Activated T-helper 1 cell treated with anti-CD3 and anti-CD28 coated beads, Interleukin-12 subunit alpha, Interleukin-12 subunit beta, Interleukin-2, Interleukin-4 antibody, amounts not matched to agents 30 ng/mL and 10 ng/mL and 1 ng/mL, durations not matched to agents 14 hours and 24 hours and 36 hours (primary cell): ENCODE data around the gene SSUH2. TPM values are rescaled to one million over a fixed set of nuclear protein-coding genes. Genes with fewer than 3 reads are reported as not detected.

ENCODE experiments used
- DNase-seq: peaks from one replicate; pipeline ENCODE4 v3.0.0; 2021; ENCODE audit warnings: low spot score
- H3K27ac Mint-ChIP-seq: one replicate; pipeline ENCODE4 v1.8.0; 2021; ENCODE audit warnings: mild to moderate bottlenecking, mixed read lengths
- H3K27me3 Mint-ChIP-seq: one replicate; pipeline ENCODE4 v1.8.0; 2022; ENCODE audit warnings: mild to moderate bottlenecking, moderate library complexity, mixed read lengths; ENCODE audit not compliant: insufficient read depth
- H3K36me3 Mint-ChIP-seq: one replicate; pipeline ENCODE4 v1.8.0; 2021; ENCODE audit warnings: low read depth, mixed read lengths
- H3K4me1 Mint-ChIP-seq: one replicate; pipeline ENCODE4 v1.8.0; 2021; ENCODE audit warnings: low read depth, mixed read lengths
- H3K4me3 Mint-ChIP-seq: one replicate; pipeline ENCODE4 v1.8.0; 2021; ENCODE audit warnings: mild to moderate bottlenecking, moderate library complexity, mixed read lengths
- H3K9me3 Mint-ChIP-seq: one replicate; pipeline ENCODE4 v1.8.0; 2021; ENCODE audit warnings: mixed read lengths
- intact Hi-C: fragments of 100-400 bp; cut with micrococcal nuclease; formaldehyde crosslinking; loops from one replicate; pipeline ENCODE4 v1.15.1; 2024
- total RNA-seq: library from RNA; stranded (reverse); gene quantifications from 2 replicates; pipeline ENCODE4 v1.2.3, GENCODE V29; 2022

SSUH2 gene
- total RNA-seq, 1 donor from 2014 or later = not detected

- H3K27ac Mint-ChIP-seq = no peak overlapping the region
- H3K4me1 Mint-ChIP-seq = no peaks in the 10 kb centered on the region
- DNase-seq = no peak
- intact Hi-C loops = no loop called here
- H3K36me3 Mint-ChIP-seq = no peaks in the 10 kb centered on the region
- no peak overlapping the region for H3K4me3 Mint-ChIP-seq
- H3K27me3 Mint-ChIP-seq = peaks cover 3% of the 10 kb centered on the region
- H3K9me3 Mint-ChIP-seq = no peaks in the 10 kb centered on the region
Measured at GRCh38 chr3:8668216-8668615, 23.6 kb upstream of the SSUH2 start.

GRCh38 chr3:8667463-8668091, 23.0 kb upstream of the SSUH2 start:
- H3K4me3 Mint-ChIP-seq = no peak overlapping the region
- H3K36me3 Mint-ChIP-seq = no peaks in the 10 kb centered on the region
- H3K4me1 Mint-ChIP-seq = no peaks in the 10 kb centered on the region
- no peak for DNase-seq
- intact Hi-C loops = no loop called here
- H3K9me3 Mint-ChIP-seq = no peaks in the 10 kb centered on the region
- H3K27me3 Mint-ChIP-seq = peaks cover 3% of the 10 kb centered on the region
- H3K27ac Mint-ChIP-seq = no peak overlapping the region

DNA sequence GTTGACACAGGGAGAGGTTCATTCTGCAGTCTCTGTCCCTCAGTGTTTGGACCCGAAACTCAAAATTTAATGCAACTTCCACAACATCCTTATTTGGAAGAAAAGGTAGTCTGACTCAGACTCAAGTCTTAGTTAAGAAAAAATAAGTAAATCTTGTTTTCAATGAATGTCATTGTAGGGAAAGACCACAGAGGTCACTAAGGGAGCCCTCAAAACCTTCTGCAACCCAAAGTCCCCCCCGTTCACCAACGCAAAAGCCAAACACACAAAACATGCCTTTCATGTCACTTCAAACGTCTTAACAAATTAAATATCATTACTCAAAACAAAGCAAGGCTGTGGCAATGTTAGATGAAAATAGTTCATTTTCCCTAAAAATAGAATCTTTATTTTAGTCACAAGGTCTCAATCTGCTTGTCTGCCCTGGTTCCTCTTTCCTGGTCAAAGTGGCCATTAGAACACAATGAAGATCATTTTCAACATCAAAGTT, 20.9 kb upstream of the SSUH2 start:
- Mint-ChIP-seq H3K36me3 (no peaks in the 10 kb centered on the region), H3K27me3 (peaks cover 8% of the 10 kb centered on the region), H3K4me1 (no peaks in the 10 kb centered on the region), H3K27ac (no peak overlapping the region), H3K9me3 (no peaks in the 10 kb centered on the region), H3K4me3 (no peak overlapping the region)
- DNase-seq = no peak
- intact Hi-C loops = no loop called here

- intact Hi-C loops = no loop called here
- Mint-ChIP-seq H3K36me3 (no peaks in the 10 kb centered on the region), H3K9me3 (no peaks in the 10 kb centered on the region), H3K27ac (no peak overlapping the region), H3K4me1 (no peaks in the 10 kb centered on the region), H3K4me3 (no peak overlapping the region), H3K27me3 (peaks cover 14% of the 10 kb centered on the region)
- DNase-seq = peak; percentile 4
Measured at GRCh38 chr3:8663177-8664061, 18.8 kb upstream of the SSUH2 start.

- peaks cover 14% of the 10 kb centered on the region for H3K27me3 Mint-ChIP-seq
- intact Hi-C loops = no loop called here
- no peaks in the 10 kb centered on the region for H3K9me3 Mint-ChIP-seq
- no peaks in the 10 kb centered on the region for H3K4me1 Mint-ChIP-seq
- no peak overlapping the region for H3K27ac Mint-ChIP-seq
- H3K36me3 Mint-ChIP-seq = no peaks in the 10 kb centered on the region
- H3K4me3 Mint-ChIP-seq = no peak overlapping the region
- DNase-seq = no peak
Measured at GRCh38 chr3:8662594-8662993, 18.0 kb upstream of the SSUH2 start.

- H3K4me3 Mint-ChIP-seq = no peak overlapping the region
- no peaks in the 10 kb centered on the region for H3K36me3 Mint-ChIP-seq
- DNase-seq = no peak
- H3K27me3 Mint-ChIP-seq = peaks cover 14% of the 10 kb centered on the region
- H3K4me1 Mint-ChIP-seq = no peaks in the 10 kb centered on the region
- H3K9me3 Mint-ChIP-seq = no peaks in the 10 kb centered on the region
- intact Hi-C loops = no loop called here
- H3K27ac Mint-ChIP-seq = no peak overlapping the region
Measured at GRCh38 chr3:8660175-8661118, 15.8 kb upstream of the SSUH2 start.

DNA sequence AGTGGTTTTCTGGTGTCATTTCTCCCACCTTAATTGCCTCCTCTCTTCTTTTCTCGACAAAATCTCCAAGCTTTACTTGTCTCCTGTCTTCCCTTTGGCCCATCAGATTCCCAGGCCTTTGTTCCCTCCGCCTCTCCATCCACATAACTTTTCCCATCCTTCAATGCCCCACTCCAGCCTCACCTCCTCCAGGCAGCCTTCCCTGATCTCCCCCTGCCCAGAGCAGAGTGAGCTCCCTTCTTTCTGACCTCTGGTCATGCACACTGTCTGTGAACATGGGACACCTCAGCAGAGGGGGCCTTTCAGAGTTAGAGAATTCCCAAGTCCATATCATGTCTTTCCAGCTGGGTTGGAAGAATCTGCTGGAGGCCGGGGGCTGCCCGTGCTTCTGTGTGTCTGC, 14.6 kb upstream of the SSUH2 start:
- H3K36me3 Mint-ChIP-seq = no peaks in the 10 kb centered on the region
- H3K27ac Mint-ChIP-seq = no peak overlapping the region

GRCh38 chr3:8658306-8659212, 14.0 kb upstream of the SSUH2 start:
- Mint-ChIP-seq H3K27me3 (peaks cover 12% of the 10 kb centered on the region), H3K4me3 (no peak overlapping the region), H3K9me3 (no peaks in the 10 kb centered on the region), H3K27ac (no peak overlapping the region), H3K36me3 (no peaks in the 10 kb centered on the region), H3K4me1 (no peaks in the 10 kb centered on the region)
- DNase-seq = no peak
- intact Hi-C loops = no loop called here

More for the DNA sequence above, 14.6 kb upstream of the SSUH2 start:
- intact Hi-C loops = no loop called here
- peaks cover 12% of the 10 kb centered on the region for H3K27me3 Mint-ChIP-seq
- no peaks in the 10 kb centered on the region for H3K4me1 Mint-ChIP-seq
- no peak overlapping the region for H3K4me3 Mint-ChIP-seq
- no peak for DNase-seq
- H3K9me3 Mint-ChIP-seq = no peaks in the 10 kb centered on the region

GRCh38 chr3:8657804-8658305, 13.3 kb upstream of the SSUH2 start:
- H3K27ac Mint-ChIP-seq = no peak overlapping the region

GRCh38 chr3:8656240-8656639, 11.6 kb upstream of the SSUH2 start:
- H3K27me3 Mint-ChIP-seq = peaks cover 7% of the 10 kb centered on the region
- no peak overlapping the region for H3K4me3 Mint-ChIP-seq
- H3K27ac Mint-ChIP-seq = no peak overlapping the region
- no peaks in the 10 kb centered on the region for H3K9me3 Mint-ChIP-seq
- no peaks in the 10 kb centered on the region for H3K4me1 Mint-ChIP-seq
- no peak for DNase-seq
- no peaks in the 10 kb centered on the region for H3K36me3 Mint-ChIP-seq
- intact Hi-C loops = no loop called here

More at GRCh38 chr3:8657804-8658305, 13.3 kb upstream of the SSUH2 start:
- Mint-ChIP-seq H3K4me3 (no peak overlapping the region), H3K9me3 (no peaks in the 10 kb centered on the region), H3K36me3 (no peaks in the 10 kb centered on the region), H3K4me1 (no peaks in the 10 kb centered on the region), H3K27me3 (peaks cover 12% of the 10 kb centered on the region)
- intact Hi-C loops = no loop called here
- DNase-seq = no peak

GRCh38 chr3:8655387-8655835, 10.8 kb upstream of the SSUH2 start:
- H3K36me3 Mint-ChIP-seq = no peaks in the 10 kb centered on the region
- DNase-seq = no peak
- H3K27ac Mint-ChIP-seq = no peak overlapping the region
- H3K27me3 Mint-ChIP-seq = peaks cover 7% of the 10 kb centered on the region
- H3K4me1 Mint-ChIP-seq = no peaks in the 10 kb centered on the region
- no peaks in the 10 kb centered on the region for H3K9me3 Mint-ChIP-seq
- intact Hi-C loops = no loop called here
- H3K4me3 Mint-ChIP-seq = no peak overlapping the region
